ENCODE measurements around the gene GPC1. TPM values are rescaled to one million over a fixed set of nuclear protein-coding genes. Genes with fewer than 3 reads are reported as not detected.

The GPC1 gene
- total RNA-seq, 4 donors from 2014 or later, result 34.1 to 80.4 (median 53.3) TPM

- TF ChIP-seq CTCF (IDR thresholded peaks at IDR 0.05; ENCODE audit: low read depth), result no peak
Measured at GRCh38 chr2:240412211-240412861, 23.1 kb upstream of the GPC1 start.

GRCh38 chr2:240412975-240413812, 22.3 kb upstream of the GPC1 start:
- TF ChIP-seq CTCF (IDR thresholded peaks at IDR 0.05; ENCODE audit: low read depth), result no peak

- TF ChIP-seq CTCF (IDR thresholded peaks at IDR 0.05; ENCODE audit: low read depth), result no peak
Measured at GRCh38 chr2:240413813-240414429, 21.5 kb upstream of the GPC1 start.

GRCh38 chr2:240416821-240417220, 18.6 kb upstream of the GPC1 start:
- no peak for TF ChIP-seq CTCF (IDR thresholded peaks at IDR 0.05; ENCODE audit: low read depth)

- no peak for TF ChIP-seq CTCF (IDR thresholded peaks at IDR 0.05; ENCODE audit: low read depth)
Measured at GRCh38 chr2:240418311-240418710, 17.2 kb upstream of the GPC1 start.

- TF ChIP-seq CTCF (IDR thresholded peaks at IDR 0.05; ENCODE audit: low read depth), result no peak
Measured at GRCh38 chr2:240419271-240419670, 16.2 kb upstream of the GPC1 start.

GRCh38 chr2:240419723-240420122, 15.7 kb upstream of the GPC1 start:
- no peak for TF ChIP-seq CTCF (IDR thresholded peaks at IDR 0.05; ENCODE audit: low read depth)
